Stomach (tissue), 4 donors: ENCODE data around the gene PRTN3.

ENCODE experiments used
- EP300 ChIP-seq: sonication (generic); formaldehyde crosslinking; IDR thresholded peaks from one replicate; pipeline ENCODE4 v1.6.1; 2017; ENCODE audit warnings: antibody characterized with exemption
- POLR2A ChIP-seq, 4 donors: fragments of 450-650 bp; IDR thresholded peaks; one replicate each; pipeline ENCODE4 v1.6.1; 2016; ENCODE audit warnings: antibody characterized with exemption in 4 of 4, control low read depth in 2 of 4, mild to moderate bottlenecking in 1 of 4, moderate library complexity in 1 of 4
- TF ChIP-seq, protein P1 (sequence below), 7 experiments: fragments of 450-650 bp in 4 of 7; fragments of 200-600 bp in 3 of 7; sonication (generic) in 3 of 7; IDR thresholded peaks; one replicate each; pipeline ENCODE4 v1.5.1; 2016 to 2019; ENCODE audit warnings: antibody characterized with exemption in 7 of 7, control low read depth in 2 of 7, mild to moderate bottlenecking in 1 of 7

DNA sequence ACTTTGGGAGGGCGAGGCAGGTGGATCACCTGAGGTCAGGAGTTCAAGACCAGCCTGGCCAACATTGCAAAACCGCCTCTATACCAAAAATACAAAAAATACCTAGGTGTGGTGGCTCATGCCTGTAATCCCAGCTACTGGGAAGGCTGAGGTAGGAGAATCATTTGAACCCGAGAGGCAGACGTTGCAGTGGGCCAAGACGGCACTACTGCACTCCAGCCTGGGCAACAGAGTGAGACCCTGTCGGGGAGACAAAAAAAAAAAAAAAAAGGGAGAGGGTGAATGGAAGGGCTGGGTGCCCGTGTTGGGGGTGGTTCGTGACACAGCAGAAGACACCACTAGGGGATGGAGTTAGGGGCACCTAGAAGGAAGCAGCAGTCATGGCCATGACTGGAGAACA, 29.5 kb downstream of the PRTN3 start:
- TF ChIP-seq, protein P1, sequence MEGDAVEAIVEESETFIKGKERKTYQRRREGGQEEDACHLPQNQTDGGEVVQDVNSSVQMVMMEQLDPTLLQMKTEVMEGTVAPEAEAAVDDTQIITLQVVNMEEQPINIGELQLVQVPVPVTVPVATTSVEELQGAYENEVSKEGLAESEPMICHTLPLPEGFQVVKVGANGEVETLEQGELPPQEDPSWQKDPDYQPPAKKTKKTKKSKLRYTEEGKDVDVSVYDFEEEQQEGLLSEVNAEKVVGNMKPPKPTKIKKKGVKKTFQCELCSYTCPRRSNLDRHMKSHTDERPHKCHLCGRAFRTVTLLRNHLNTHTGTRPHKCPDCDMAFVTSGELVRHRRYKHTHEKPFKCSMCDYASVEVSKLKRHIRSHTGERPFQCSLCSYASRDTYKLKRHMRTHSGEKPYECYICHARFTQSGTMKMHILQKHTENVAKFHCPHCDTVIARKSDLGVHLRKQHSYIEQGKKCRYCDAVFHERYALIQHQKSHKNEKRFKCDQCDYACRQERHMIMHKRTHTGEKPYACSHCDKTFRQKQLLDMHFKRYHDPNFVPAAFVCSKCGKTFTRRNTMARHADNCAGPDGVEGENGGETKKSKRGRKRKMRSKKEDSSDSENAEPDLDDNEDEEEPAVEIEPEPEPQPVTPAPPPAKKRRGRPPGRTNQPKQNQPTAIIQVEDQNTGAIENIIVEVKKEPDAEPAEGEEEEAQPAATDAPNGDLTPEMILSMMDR (IDR thresholded peaks at IDR 0.05) = no peak
- no peak for TF ChIP-seq POLR2A (IDR thresholded peaks at IDR 0.05)
- no peak for TF ChIP-seq EP300
